ENCODE data around the gene CEP95.
"Not testable (repeated sequence)": the region's sequence is repeated elsewhere in the genome, so short reads cannot be mapped to it uniquely, and the experiment has no call there.

Gene CEP95

GRCh38 chr17:64506576-64507412 lies at the start of gene CEP95:
TSS of gene CEP95 (plus strand) at chr17:64506977. CDS start at chr17:64507098, 121 bp downstream.
- FAIRE-seq: no peak

- FAIRE-seq: no peak
Measured at GRCh38 chr17:64457156-64457555, 49.6 kb upstream of the CEP95 start.

GRCh38 chr17:64458756-64459155 lies 48.0 kb upstream of the CEP95 start:
- no peak for FAIRE-seq

- no peak for FAIRE-seq
Measured at GRCh38 chr17:64459284-64459747, 47.5 kb upstream of the CEP95 start.

- FAIRE-seq: not testable (repeated sequence)
Measured at GRCh38 chr17:64459818-64460217, 47.0 kb upstream of the CEP95 start.

- FAIRE-seq: no peak
Measured at GRCh38 chr17:64460955-64461354, 45.8 kb upstream of the CEP95 start.

GRCh38 chr17:64461788-64462187 lies 45.0 kb upstream of the CEP95 start:
- FAIRE-seq: no peak

- no peak for FAIRE-seq
Measured at GRCh38 chr17:64466019-64466735, 40.6 kb upstream of the CEP95 start.

- not testable (repeated sequence) for FAIRE-seq
Measured at GRCh38 chr17:64466834-64467233, 39.9 kb upstream of the CEP95 start.

GRCh38 chr17:64470625-64471024 lies 36.2 kb upstream of the CEP95 start:
- FAIRE-seq: no peak

- FAIRE-seq: no peak
Measured at GRCh38 chr17:64471440-64471839, 35.3 kb upstream of the CEP95 start.

- no peak for FAIRE-seq
Measured at GRCh38 chr17:64472564-64472963, 34.2 kb upstream of the CEP95 start.

GRCh38 chr17:64477849-64478248 lies 28.9 kb upstream of the CEP95 start:
- peak; percentile 33 for FAIRE-seq

- no peak for FAIRE-seq
Measured at GRCh38 chr17:64480951-64481350, 25.8 kb upstream of the CEP95 start.

- FAIRE-seq: no peak
Measured at GRCh38 chr17:64484380-64484779, 22.4 kb upstream of the CEP95 start.

- FAIRE-seq: no peak
Measured at GRCh38 chr17:64488301-64488700, 18.5 kb upstream of the CEP95 start.

GRCh38 chr17:64491034-64491860 lies 15.5 kb upstream of the CEP95 start:
- no peak for FAIRE-seq

- FAIRE-seq: no peak
Measured at GRCh38 chr17:64491994-64492393, 14.8 kb upstream of the CEP95 start.

GRCh38 chr17:64492481-64493109 lies 14.2 kb upstream of the CEP95 start:
- no peak for FAIRE-seq

- FAIRE-seq: no peak
Measured at GRCh38 chr17:64494121-64494520, 12.7 kb upstream of the CEP95 start.

- FAIRE-seq: not testable (repeated sequence)
Measured at GRCh38 chr17:64495300-64495699, 11.5 kb upstream of the CEP95 start.

- no peak for FAIRE-seq
Measured at GRCh38 chr17:64496348-64496785, 10.4 kb upstream of the CEP95 start.
